Effector CD8-positive, alpha-beta T cell (primary cell): ENCODE results near the gene TGM1.
"Not testable (repeated sequence)": the region's sequence is repeated elsewhere in the genome, so short reads cannot be mapped to it uniquely, and the experiment has no call there.

ENCODE experiments used
- DNase-seq: peaks from one replicate; lab custom pipeline; 2025; lab: John Stamatoyannopoulos, UW

Gene TGM1

GRCh38 chr14:24233538-24233866 is 29.5 kb downstream of the TGM1 start:
- no peak for DNase-seq

- peak; percentile 55 for DNase-seq
These were observed 30.1 kb downstream of the TGM1 start, which contains the start of gene GMPR2 for GRCh38 chr14:24232645-24233537. Gene GMPR2 (plus strand): TSS chr14:24232929. CDS start chr14:24233254, 325 bp downstream.

GRCh38 chr14:24232121-24232644 is 30.8 kb downstream of the TGM1 start, which contains the start of gene NEDD8:
Gene NEDD8 (minus strand): TSS chr14:24232367. CDS start chr14:24232267, 100 bp downstream.
- peak; percentile 78 for DNase-seq

- no peak for DNase-seq
These were observed 31.5 kb downstream of the TGM1 start for GRCh38 chr14:24231263-24232120.

GRCh38 chr14:24228902-24229301 is 34.1 kb downstream of the TGM1 start:
- no peak for DNase-seq

GRCh38 chr14:24226473-24226872 is 36.5 kb downstream of the TGM1 start:
- DNase-seq: no peak

- no peak for DNase-seq
These were observed 38.3 kb downstream of the TGM1 start for GRCh38 chr14:24224618-24225071.

- not testable (repeated sequence) for DNase-seq
These were observed 40.0 kb downstream of the TGM1 start for GRCh38 chr14:24222987-24223386.

GRCh38 chr14:24219521-24219920 is 43.5 kb downstream of the TGM1 start:
- no peak for DNase-seq

GRCh38 chr14:24219080-24219479 is 43.9 kb downstream of the TGM1 start:
- DNase-seq: no peak

- DNase-seq: not testable (repeated sequence)
These were observed 46.1 kb downstream of the TGM1 start for GRCh38 chr14:24216876-24217275.

- DNase-seq: no peak
These were observed 46.7 kb downstream of the TGM1 start for GRCh38 chr14:24216345-24216699.

GRCh38 chr14:24215495-24216344 is 47.3 kb downstream of the TGM1 start, which contains the start of gene MDP1:
Gene MDP1 (minus strand): TSS chr14:24216066. CDS start chr14:24215955, 111 bp downstream.
- DNase-seq: peak; percentile 74

- DNase-seq: no peak
These were observed 48.9 kb downstream of the TGM1 start for GRCh38 chr14:24213866-24214662.

- DNase-seq: peak; percentile 91
These were observed 49.8 kb downstream of the TGM1 start, which contains the start of gene CHMP4A for GRCh38 chr14:24212924-24213865. Gene CHMP4A (minus strand): TSS chr14:24213488. CDS start chr14:24213439, 49 bp downstream.

- no peak for DNase-seq
These were observed 51.7 kb downstream of the TGM1 start for GRCh38 chr14:24211311-24211710.

- no peak for DNase-seq
These were observed 55.4 kb downstream of the TGM1 start for GRCh38 chr14:24207625-24208024.

GRCh38 chr14:24207104-24207551 is 55.8 kb downstream of the TGM1 start:
- DNase-seq: no peak
